ENCODE results near the gene CAPN10. TPM values are rescaled to one million over a fixed set of nuclear protein-coding genes. Genes with fewer than 3 reads are reported as not detected.

CAPN10 gene
- total RNA-seq, 1 experiment from 2014 or later, result 47.4 TPM

GRCh38 chr2:240554767-240555493 lies 31.6 kb upstream of the CAPN10 start:
- Histone ChIP-seq H3K14ac (ENCODE audit: insufficient read depth, low read length) (no peak overlapping the region; the same call in 1 of the 2 replicates), H3K4ac (ENCODE audit: low read depth, low read length) (no peak overlapping the region), H2BK20ac (ENCODE audit: low read depth, low read length, poor library complexity, severe bottlenecking) (no peak overlapping the region), H4K20me1 (ENCODE audit: control insufficient read depth, insufficient read depth, insufficient read length) (no peaks in the 10 kb centered on the region), H3K9me3 (ENCODE audit: control insufficient read depth, low read depth, low read length) (peaks cover 12% of the 10 kb centered on the region), H3K4me1 (ENCODE audit: insufficient read depth, low read length) (no peaks in the 10 kb centered on the region), H3K18ac (ENCODE audit: insufficient read length, low read depth, low read length) (no peak overlapping the region), H4K8ac (replicated peaks; ENCODE audit: insufficient read length, low read depth, low read length) (no peak overlapping the region), H2AFZ (ENCODE audit: low read length) (no peak overlapping the region), H3K56ac (ENCODE audit: insufficient read length, low read depth, low read length) (no peak overlapping the region), H3K23me2 (ENCODE audit: insufficient read length, low read depth, low read length, poor library complexity, severe bottlenecking) (peaks cover under 1% of the 10 kb centered on the region), H2BK12ac (ENCODE audit: insufficient read length, low read depth, low read length) (no peak overlapping the region), H3K79me1 (ENCODE audit: insufficient read depth, low read depth, low read length, poor library complexity, severe bottlenecking) (no peaks in the 10 kb centered on the region), H2BK120ac (ENCODE audit: low read depth, low read length, poor library complexity, severe bottlenecking) (no peak overlapping the region), H3K79me2 (ENCODE audit: insufficient read depth, low read length) (no peaks in the 10 kb centered on the region), H3T11ph (ENCODE audit: low read length) (no peak overlapping the region), H3K23ac (ENCODE audit: insufficient read length, low read depth, low read length) (no peak overlapping the region), H4K91ac (ENCODE audit: insufficient read length, low read depth, low read length) (no peak overlapping the region), H3K4me2 (ENCODE audit: insufficient read depth, insufficient read length, low read length) (no peak overlapping the region), H3K9ac (ENCODE audit: extremely low read depth, insufficient read length, low read length) (no peak overlapping the region), H2AK5ac (ENCODE audit: insufficient read length, low read length) (no peak overlapping the region), H2BK15ac (ENCODE audit: low read depth, low read length) (no peak overlapping the region), H3K27ac (ENCODE audit: insufficient read length, low read depth, low read length) (no peak overlapping the region), H3K27me3 (ENCODE audit: insufficient read depth, low read length) (peaks cover 5% of the 10 kb centered on the region; the same call in 1 of the 2 replicates), H2BK5ac (ENCODE audit: insufficient read length, low read length) (no peak overlapping the region), H4K5ac (ENCODE audit: insufficient read length, low read depth, low read length) (no peak overlapping the region)
- DNase-seq, result no peak
- peaks cover 20 to 23% (median 21%) of the 10 kb centered on the region in 3 experiments for H3K36me3 Mint-ChIP-seq (ENCODE audit: insufficient read depth in 1 of 3, low read depth in 3 of 3)
- WGBS (ENCODE audit: extremely low coverage, insufficient read length, low lambda C conversion rate), result no CpG with 5 or more reads among the region's 17 CpGs
- peaks cover 20% of the 10 kb centered on the region for H3K27me3 Mint-ChIP-seq (ENCODE audit: low read depth)
- no peak overlapping the region for H3K27ac Mint-ChIP-seq
- peaks cover 11 to 15% of the 10 kb centered on the region in 2 experiments for H3K4me1 Mint-ChIP-seq
- peaks cover 16 to 17% of the 10 kb centered on the region in 2 experiments for H3K9me3 Mint-ChIP-seq
- no peak overlapping the region for H3K4me3 Mint-ChIP-seq
- TF ChIP-seq, protein P1, sequence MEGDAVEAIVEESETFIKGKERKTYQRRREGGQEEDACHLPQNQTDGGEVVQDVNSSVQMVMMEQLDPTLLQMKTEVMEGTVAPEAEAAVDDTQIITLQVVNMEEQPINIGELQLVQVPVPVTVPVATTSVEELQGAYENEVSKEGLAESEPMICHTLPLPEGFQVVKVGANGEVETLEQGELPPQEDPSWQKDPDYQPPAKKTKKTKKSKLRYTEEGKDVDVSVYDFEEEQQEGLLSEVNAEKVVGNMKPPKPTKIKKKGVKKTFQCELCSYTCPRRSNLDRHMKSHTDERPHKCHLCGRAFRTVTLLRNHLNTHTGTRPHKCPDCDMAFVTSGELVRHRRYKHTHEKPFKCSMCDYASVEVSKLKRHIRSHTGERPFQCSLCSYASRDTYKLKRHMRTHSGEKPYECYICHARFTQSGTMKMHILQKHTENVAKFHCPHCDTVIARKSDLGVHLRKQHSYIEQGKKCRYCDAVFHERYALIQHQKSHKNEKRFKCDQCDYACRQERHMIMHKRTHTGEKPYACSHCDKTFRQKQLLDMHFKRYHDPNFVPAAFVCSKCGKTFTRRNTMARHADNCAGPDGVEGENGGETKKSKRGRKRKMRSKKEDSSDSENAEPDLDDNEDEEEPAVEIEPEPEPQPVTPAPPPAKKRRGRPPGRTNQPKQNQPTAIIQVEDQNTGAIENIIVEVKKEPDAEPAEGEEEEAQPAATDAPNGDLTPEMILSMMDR (conservative IDR thresholded peaks at IDR 0.05), result no peak
